ENCODE measurements around the gene TFAP2E.
A peak's percentile ranks its signal among the peaks of the same experiment; 100 is the strongest.
"Not testable (repeated sequence)": the region's sequence is repeated elsewhere in the genome, so short reads cannot be mapped to it uniquely, and the experiment has no call there.

The TFAP2E gene

GRCh38 chr1:35570589-35571137 lies 2.5 kb upstream of the TFAP2E start:
- Histone ChIP-seq H3K27ac (no peak overlapping the region), H3K4me2 (peak overlapping the region; percentile 56; the same call in 1 of the 2 replicates), H4K20me1 (0 out of 2 replicates have a peak, but pooled peaks cover 8% of the 10 kb centered on the region), H3K27me3 (peaks cover 52% of the 10 kb centered on the region), H3K4me1 (peaks cover 35% of the 10 kb centered on the region), H3K9me3 (peaks cover 5% of the 10 kb centered on the region; the same call in 1 of the 2 replicates), H3K4me3 (no peak overlapping the region), H3K36me3 (peaks cover 11% of the 10 kb centered on the region; the same call in 1 of the 2 replicates), H3K9ac (no peak overlapping the region)
- TF ChIP-seq Cebpa-rat (IDR thresholded peaks at IDR 0.05) = no peak

GRCh38 chr1:35571263-35571662 lies 1.9 kb upstream of the TFAP2E start:
- peaks cover 41% of the 10 kb centered on the region for H3K4me1 ChIP-seq
- H3K9ac ChIP-seq = no peak overlapping the region
- H3K9me3 ChIP-seq = peaks cover 5% of the 10 kb centered on the region; the same call in 1 of the 2 replicates
- peaks cover 6% of the 10 kb centered on the region; the same call in 1 of the 2 replicates for H3K36me3 ChIP-seq
- no peak for TF ChIP-seq Cebpa-rat (IDR thresholded peaks at IDR 0.05)
- peaks cover 57% of the 10 kb centered on the region for H3K27me3 ChIP-seq
- H3K4me2 ChIP-seq = peak overlapping the region; percentile 56
- H3K27ac ChIP-seq = no peak overlapping the region
- H3K4me3 ChIP-seq = no peak overlapping the region
- 0 out of 2 replicates have a peak, but pooled peaks cover 8% of the 10 kb centered on the region for H4K20me1 ChIP-seq

GRCh38 chr1:35572296-35572695 lies 818 bp upstream of the TFAP2E start:
- TF ChIP-seq Cebpa-rat (IDR thresholded peaks at IDR 0.05) = no peak
- H3K27ac ChIP-seq = no peak overlapping the region
- peaks cover 51% of the 10 kb centered on the region for H3K4me1 ChIP-seq
- peaks cover 66% of the 10 kb centered on the region for H3K27me3 ChIP-seq
- H3K36me3 ChIP-seq = no peaks in the 10 kb centered on the region
- peaks cover 5% of the 10 kb centered on the region; the same call in 1 of the 2 replicates for H3K9me3 ChIP-seq
- 0 out of 2 replicates have a peak overlapping the region, but pooled peaks have one; percentile 78 for H3K4me2 ChIP-seq
- H4K20me1 ChIP-seq = 0 out of 2 replicates have a peak, but pooled peaks cover 8% of the 10 kb centered on the region
- no peak overlapping the region for H3K9ac ChIP-seq
- no peak overlapping the region for H3K4me3 ChIP-seq

GRCh38 chr1:35574125-35574654 lies 1.1 kb downstream of the TFAP2E start:
- no peak for TF ChIP-seq Cebpa-rat (IDR thresholded peaks at IDR 0.05)
- H4K20me1 ChIP-seq = 0 out of 2 replicates have a peak, but pooled peaks cover 8% of the 10 kb centered on the region
- no peak overlapping the region for H3K9ac ChIP-seq
- H3K4me2 ChIP-seq = 0 out of 2 replicates have a peak overlapping the region, but pooled peaks have one; percentile 78
- H3K4me3 ChIP-seq = no peak overlapping the region
- H3K9me3 ChIP-seq = peaks cover 5% of the 10 kb centered on the region; the same call in 1 of the 2 replicates
- H3K27ac ChIP-seq = no peak overlapping the region
- H3K4me1 ChIP-seq = peaks cover 67% of the 10 kb centered on the region
- peaks cover 66% of the 10 kb centered on the region for H3K27me3 ChIP-seq
- H3K36me3 ChIP-seq = no peaks in the 10 kb centered on the region

- Histone ChIP-seq H3K27ac (no peak overlapping the region), H3K9ac (no peak overlapping the region), H4K20me1 (0 out of 2 replicates have a peak, but pooled peaks cover 8% of the 10 kb centered on the region), H3K4me1 (peaks cover 72% of the 10 kb centered on the region), H3K9me3 (peaks cover 5% of the 10 kb centered on the region; the same call in 1 of the 2 replicates), H3K4me2 (peak overlapping the region; percentile 100), H3K27me3 (peaks cover 66% of the 10 kb centered on the region), H3K4me3 (no peak overlapping the region), H3K36me3 (no peaks in the 10 kb centered on the region)
- TF ChIP-seq Cebpa-rat (IDR thresholded peaks at IDR 0.05) = no peak
These were observed 1.7 kb downstream of the TFAP2E start for GRCh38 chr1:35574655-35575415.

GRCh38 chr1:35575416-35575958 lies 2.4 kb downstream of the TFAP2E start:
- H3K27ac ChIP-seq = no peak overlapping the region
- 0 out of 2 replicates have a peak overlapping the region, but pooled peaks have one; percentile 66 for H3K4me3 ChIP-seq
- peaks cover 78% of the 10 kb centered on the region for H3K4me1 ChIP-seq
- H3K9me3 ChIP-seq = peaks cover 5% of the 10 kb centered on the region; the same call in 1 of the 2 replicates
- 0 out of 2 replicates have a peak, but pooled peaks cover 8% of the 10 kb centered on the region for H4K20me1 ChIP-seq
- no peak overlapping the region for H3K9ac ChIP-seq
- no peaks in the 10 kb centered on the region for H3K36me3 ChIP-seq
- H3K27me3 ChIP-seq = peaks cover 64% of the 10 kb centered on the region
- peak overlapping the region; percentile 100 for H3K4me2 ChIP-seq
- TF ChIP-seq Cebpa-rat (IDR thresholded peaks at IDR 0.05) = no peak

- Histone ChIP-seq H3K9me3 (peaks cover 5% of the 10 kb centered on the region; the same call in 1 of the 2 replicates), H3K4me1 (peaks cover 75% of the 10 kb centered on the region), H3K4me3 (peak overlapping the region; percentile 66), H3K4me2 (peak overlapping the region; percentile 100), H3K36me3 (no peaks in the 10 kb centered on the region), H3K27ac (peak overlapping the region; percentile 95), H3K9ac (peak overlapping the region; percentile 80), H3K27me3 (peaks cover 57% of the 10 kb centered on the region), H4K20me1 (0 out of 2 replicates have a peak, but pooled peaks cover 8% of the 10 kb centered on the region)
- no peak for TF ChIP-seq Cebpa-rat (IDR thresholded peaks at IDR 0.05)
These were observed 3.1 kb downstream of the TFAP2E start for GRCh38 chr1:35576061-35576765.

GRCh38 chr1:35576766-35577070 lies 3.6 kb downstream of the TFAP2E start:
- peaks cover 70% of the 10 kb centered on the region for H3K4me1 ChIP-seq
- H3K9me3 ChIP-seq, H3K36me3 ChIP-seq, H4K20me1 ChIP-seq: not testable (repeated sequence)
- peak overlapping the region; percentile 80 for H3K9ac ChIP-seq
- peak overlapping the region; percentile 66 for H3K4me3 ChIP-seq
- peak overlapping the region; percentile 100 for H3K4me2 ChIP-seq
- H3K27ac ChIP-seq = peak overlapping the region; percentile 95
- H3K27me3 ChIP-seq = peaks cover 52% of the 10 kb centered on the region
